Caco-2 (cell line): ENCODE measurements around the gene CPED1. TPM values are rescaled to one million over a fixed set of nuclear protein-coding genes. Genes with fewer than 3 reads are reported as not detected.
"Not testable (repeated sequence)": the region's sequence is repeated elsewhere in the genome, so short reads cannot be mapped to it uniquely, and the experiment has no call there.

ENCODE experiments used
- BruUV-seq: library from RNA; stranded (reverse); fragments of 400-500 nt; replicated peaks from 2 replicates; lab custom pipeline; 2021; lab: Mats Ljungman, UMichigan
- CTCF ChIA-PET: fragments of 300-600 bp; sonication (Branson Sonifier 250); formaldehyde crosslinking; loops from one replicate; lab custom pipeline; 2022; ENCODE audit warnings: antibody characterized with exemption; lab: Charles Lee
- POLR2A ChIA-PET: fragments of 300-600 bp; sonication (Branson Sonifier 250); formaldehyde crosslinking; loops from one replicate; lab custom pipeline; 2022; ENCODE audit warnings: antibody characterized with exemption; lab: Charles Lee
- DNase-seq, 2 experiments: peaks; one replicate each; pipeline versions ENCODE4 v3.0.0 to v3.0.0-alpha.2; 2020 to 2022
- H3K27me3 ChIP-seq: replicated peaks from 2 replicates; pipeline ENCODE4 v1.6.0; 2011; ENCODE audit warnings: low read length; ENCODE audit not compliant: control insufficient read depth, insufficient read depth
- H3K36me3 ChIP-seq: 2 replicates; pipeline ENCODE4 v1.5.1; 2011; ENCODE audit warnings: low read length; ENCODE audit not compliant: control insufficient read depth, insufficient read depth
- H3K4me1 ChIP-seq: fragments of 250-450 bp; sonication (Bioruptor Pico); 2 replicates; pipeline ENCODE4 v1.5.1; 2020; ENCODE audit warnings: mild to moderate bottlenecking
- H3K4me3 ChIP-seq: 2 replicates; pipeline ENCODE4 v1.5.1; 2011; ENCODE audit warnings: low read depth, mild to moderate bottlenecking, control low read depth, low read length
- H3K9me3 ChIP-seq: fragments of 250-450 bp; sonication (Bioruptor Pico); 2 replicates; pipeline ENCODE4 v1.5.1; 2020; ENCODE audit warnings: mild to moderate bottlenecking, moderate library complexity
- H3K27ac Mint-ChIP-seq: one replicate; pipeline ENCODE4 v1.8.0; 2022; ENCODE audit warnings: mixed read lengths; ENCODE audit not compliant: unreplicated experiment
- H3K27me3 Mint-ChIP-seq: one replicate; pipeline ENCODE4 v1.8.0; 2022; ENCODE audit warnings: mixed read lengths; ENCODE audit not compliant: insufficient read depth, unreplicated experiment
- H3K36me3 Mint-ChIP-seq: one replicate; pipeline ENCODE4 v1.8.0; 2022; ENCODE audit warnings: mild to moderate bottlenecking, mixed read lengths; ENCODE audit not compliant: insufficient read depth, unreplicated experiment
- H3K4me1 Mint-ChIP-seq: one replicate; pipeline ENCODE4 v1.8.0; 2022; ENCODE audit warnings: low read depth, mixed read lengths; ENCODE audit not compliant: unreplicated experiment
- H3K4me3 Mint-ChIP-seq: one replicate; pipeline ENCODE4 v1.8.0; 2022; ENCODE audit warnings: mild to moderate bottlenecking, moderate library complexity, mixed read lengths; ENCODE audit not compliant: unreplicated experiment
- H3K9me3 Mint-ChIP-seq: one replicate; pipeline ENCODE4 v1.8.0; 2022; ENCODE audit warnings: mixed read lengths; ENCODE audit not compliant: unreplicated experiment
- intact Hi-C: fragments of 100-400 bp; cut with micrococcal nuclease; formaldehyde crosslinking; loops from one replicate; pipeline ENCODE4 v1.10.0; 2022; ENCODE audit not compliant: unreplicated experiment
- total RNA-seq: library from RNA; stranded (reverse); gene quantifications from 2 replicates; pipeline ENCODE4 v1.2.3, GENCODE V29; 2022
- TF ChIP-seq, protein P1 (sequence below), 2 experiments: fragments of 200-600 bp in 1 of 2; IDR thresholded peaks; 1 replicate in 1 of 2; 2 replicates in 1 of 2; pipeline versions ENCODE4 v1.5.1 to v1.8.0; 2011 to 2022; ENCODE audit warnings: antibody characterized with exemption in 1 of 2, control low read depth in 1 of 2, inconsistent platforms in 1 of 2, low read depth in 1 of 2, low read length in 1 of 2, mild to moderate bottlenecking in 1 of 2, moderate library complexity in 1 of 2; ENCODE audit not compliant: insufficient read depth in 1 of 2, severe bottlenecking in 1 of 2, unreplicated experiment in 1 of 2

Gene CPED1
- total RNA-seq, 1 experiment from 2014 or later: 0.23 TPM

DNA sequence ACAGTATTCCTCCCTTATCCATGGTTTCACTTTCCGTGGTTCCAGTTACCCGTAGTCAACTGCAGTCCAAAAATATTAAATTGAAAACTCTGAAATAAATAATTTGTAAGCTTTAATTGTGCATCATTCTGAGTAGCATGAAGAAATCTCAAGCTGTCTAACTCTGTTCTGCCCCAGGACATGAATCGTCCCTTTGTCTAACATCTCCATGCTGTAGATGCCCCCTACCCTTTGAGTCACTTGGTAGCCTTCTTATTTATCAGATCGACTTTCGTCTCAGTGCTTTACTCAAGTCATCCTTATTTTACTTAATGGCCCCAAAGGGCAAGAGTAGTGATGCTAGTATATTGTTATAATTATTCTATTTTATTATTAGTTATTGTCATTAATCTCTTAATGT, 41.8 kb downstream of the CPED1 start:
- Histone ChIP-seq H3K4me3 (no peak overlapping the region), H3K36me3 (no peaks in the 10 kb centered on the region), H3K27me3 (no peaks in the 10 kb centered on the region), H3K9me3 (0 out of 2 replicates have a peak, but pooled peaks cover 5% of the 10 kb centered on the region), H3K4me1 (peaks cover 28% of the 10 kb centered on the region)
- no TSS peak for BruUV-seq
- peaks cover 24% of the 10 kb centered on the region for H3K4me1 Mint-ChIP-seq
- peaks cover 11% of the 10 kb centered on the region for H3K9me3 Mint-ChIP-seq
- no peaks in the 10 kb centered on the region for H3K27me3 Mint-ChIP-seq
- CTCF ChIA-PET: no interaction called here
- TF ChIP-seq, protein P1, sequence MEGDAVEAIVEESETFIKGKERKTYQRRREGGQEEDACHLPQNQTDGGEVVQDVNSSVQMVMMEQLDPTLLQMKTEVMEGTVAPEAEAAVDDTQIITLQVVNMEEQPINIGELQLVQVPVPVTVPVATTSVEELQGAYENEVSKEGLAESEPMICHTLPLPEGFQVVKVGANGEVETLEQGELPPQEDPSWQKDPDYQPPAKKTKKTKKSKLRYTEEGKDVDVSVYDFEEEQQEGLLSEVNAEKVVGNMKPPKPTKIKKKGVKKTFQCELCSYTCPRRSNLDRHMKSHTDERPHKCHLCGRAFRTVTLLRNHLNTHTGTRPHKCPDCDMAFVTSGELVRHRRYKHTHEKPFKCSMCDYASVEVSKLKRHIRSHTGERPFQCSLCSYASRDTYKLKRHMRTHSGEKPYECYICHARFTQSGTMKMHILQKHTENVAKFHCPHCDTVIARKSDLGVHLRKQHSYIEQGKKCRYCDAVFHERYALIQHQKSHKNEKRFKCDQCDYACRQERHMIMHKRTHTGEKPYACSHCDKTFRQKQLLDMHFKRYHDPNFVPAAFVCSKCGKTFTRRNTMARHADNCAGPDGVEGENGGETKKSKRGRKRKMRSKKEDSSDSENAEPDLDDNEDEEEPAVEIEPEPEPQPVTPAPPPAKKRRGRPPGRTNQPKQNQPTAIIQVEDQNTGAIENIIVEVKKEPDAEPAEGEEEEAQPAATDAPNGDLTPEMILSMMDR (IDR thresholded peaks at IDR 0.05; ENCODE audit: insufficient read depth in 1 of 2, low read depth in 1 of 2, low read length in 1 of 2, severe bottlenecking in 1 of 2, unreplicated experiment in 1 of 2): no peak
- H3K36me3 Mint-ChIP-seq: no peaks in the 10 kb centered on the region
- intact Hi-C loops: no loop called here
- POLR2A ChIA-PET: no interaction called here
- DNase-seq: no peak
- H3K27ac Mint-ChIP-seq: no peak overlapping the region
- no peak overlapping the region for H3K4me3 Mint-ChIP-seq

DNA sequence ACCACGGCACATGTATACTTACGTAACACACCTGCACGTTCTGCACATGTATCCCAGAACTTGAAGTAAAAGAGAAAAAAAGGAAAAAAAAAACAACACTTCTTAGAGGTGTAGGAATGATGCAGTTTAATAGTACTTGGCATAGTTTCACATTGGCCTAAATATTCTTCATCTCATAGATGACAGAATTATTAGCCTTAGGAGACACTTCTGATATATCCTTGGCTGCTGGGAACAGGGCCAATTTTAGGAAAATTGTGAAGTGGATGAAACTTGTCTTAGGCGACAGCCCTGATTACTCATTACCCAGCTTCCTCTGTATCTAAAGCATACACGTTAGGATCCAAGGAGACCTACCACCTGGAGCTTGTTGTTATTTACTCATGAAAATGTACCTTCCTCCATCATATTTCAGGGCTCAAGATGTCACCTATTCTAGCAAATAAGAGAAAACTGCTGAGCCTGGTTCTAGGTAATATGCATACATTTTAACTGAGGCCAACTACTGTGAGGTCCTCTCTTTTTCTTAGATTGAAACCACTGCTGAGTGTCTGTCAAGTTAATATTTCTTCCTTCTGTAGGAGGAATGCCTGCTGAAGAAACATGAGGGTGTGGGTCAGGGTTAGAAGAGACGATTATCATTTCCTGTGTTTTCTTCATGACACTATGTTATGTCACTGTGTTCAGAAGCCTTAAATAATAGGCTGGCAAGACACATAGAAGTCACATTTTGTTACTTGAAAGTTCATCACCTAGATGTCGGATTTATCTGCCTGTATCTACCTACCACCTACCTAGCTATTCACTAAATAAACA, 44.3 kb downstream of the CPED1 start:
- Mint-ChIP-seq H3K9me3 (no peaks in the 10 kb centered on the region), H3K4me3 (no peak overlapping the region), H3K36me3 (no peaks in the 10 kb centered on the region), H3K27me3 (no peaks in the 10 kb centered on the region), H3K4me1 (peaks cover 14% of the 10 kb centered on the region), H3K27ac (no peak overlapping the region)
- intact Hi-C loops: no loop called here
- H3K4me3 ChIP-seq: no peak overlapping the region
- no peak for DNase-seq
- POLR2A ChIA-PET: no interaction called here
- H3K9me3 ChIP-seq: no peaks in the 10 kb centered on the region
- CTCF ChIA-PET: no interaction called here
- TF ChIP-seq, protein P1 (IDR thresholded peaks at IDR 0.05; ENCODE audit: insufficient read depth in 1 of 2, low read depth in 1 of 2, low read length in 1 of 2, severe bottlenecking in 1 of 2, unreplicated experiment in 1 of 2): no peak
- no peaks in the 10 kb centered on the region for H3K36me3 ChIP-seq
- H3K4me1 ChIP-seq: peaks cover 21% of the 10 kb centered on the region
- no TSS peak for BruUV-seq
- H3K27me3 ChIP-seq: no peaks in the 10 kb centered on the region

DNA sequence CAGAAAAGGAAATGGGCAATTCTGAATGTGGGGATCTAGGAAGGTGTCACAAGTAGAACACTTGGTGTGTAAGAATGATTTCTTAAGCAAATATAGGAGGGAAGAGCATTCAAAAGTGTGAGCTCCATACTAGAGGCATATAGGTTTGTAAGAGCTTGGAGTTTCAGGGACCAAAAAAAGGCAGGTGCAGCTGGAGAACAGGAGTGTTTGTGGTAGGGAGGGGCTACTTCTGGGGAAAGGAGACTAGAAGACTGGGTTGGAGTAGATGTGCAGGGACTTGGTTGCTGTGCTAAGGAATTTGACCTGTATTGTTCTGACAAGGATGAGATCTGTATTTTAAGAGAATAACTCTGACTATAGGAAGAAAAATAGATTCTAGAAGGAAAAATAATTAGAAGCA, 46.4 kb downstream of the CPED1 start:
- Histone ChIP-seq H3K27me3 (no peaks in the 10 kb centered on the region), H3K4me1 (peaks cover under 1% of the 10 kb centered on the region; the same call in 1 of the 2 replicates), H3K36me3 (no peaks in the 10 kb centered on the region), H3K4me3 (no peak overlapping the region), H3K9me3 (no peaks in the 10 kb centered on the region)
- BruUV-seq: no TSS peak
- no peak overlapping the region for H3K27ac Mint-ChIP-seq
- ChIA-PET POLR2A (no interaction called here), CTCF (no interaction called here)
- DNase-seq: no peak
- no peak overlapping the region for H3K4me3 Mint-ChIP-seq
- TF ChIP-seq, protein P1 (IDR thresholded peaks at IDR 0.05; ENCODE audit: insufficient read depth in 1 of 2, low read depth in 1 of 2, low read length in 1 of 2, severe bottlenecking in 1 of 2, unreplicated experiment in 1 of 2): no peak
- H3K27me3 Mint-ChIP-seq: no peaks in the 10 kb centered on the region
- intact Hi-C loops: no loop called here
- H3K36me3 Mint-ChIP-seq: no peaks in the 10 kb centered on the region
- peaks cover 7% of the 10 kb centered on the region for H3K4me1 Mint-ChIP-seq
- H3K9me3 Mint-ChIP-seq: no peaks in the 10 kb centered on the region

DNA sequence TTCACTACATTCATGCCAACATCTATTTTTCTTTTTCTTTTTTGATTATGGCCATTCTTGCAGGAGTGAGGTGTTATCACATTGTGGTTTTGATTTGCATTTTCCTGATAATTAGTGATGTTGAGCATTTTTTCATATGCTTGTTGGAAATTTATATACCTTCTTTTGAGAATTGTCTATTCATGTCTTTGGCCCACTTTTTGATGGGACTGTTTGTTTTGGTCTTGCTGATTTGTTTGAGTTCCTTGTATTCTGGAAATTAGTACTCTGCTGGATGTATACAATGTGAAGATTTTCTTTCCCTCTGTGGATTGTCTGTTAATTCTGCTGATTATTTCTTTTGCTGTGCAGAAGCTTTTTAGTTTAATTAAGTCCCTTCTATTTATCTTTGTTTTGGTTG, 48.3 kb downstream of the CPED1 start:
- H3K4me1 Mint-ChIP-seq, POLR2A ChIA-PET, H3K9me3 Mint-ChIP-seq, BruUV-seq, H3K9me3 ChIP-seq, H3K27me3 ChIP-seq, H3K27me3 Mint-ChIP-seq, intact Hi-C loops, H3K36me3 Mint-ChIP-seq, H3K4me3 Mint-ChIP-seq, CTCF ChIA-PET, H3K4me1 ChIP-seq, H3K4me3 ChIP-seq, H3K27ac Mint-ChIP-seq, H3K36me3 ChIP-seq, DNase-seq: not testable (repeated sequence)

DNA sequence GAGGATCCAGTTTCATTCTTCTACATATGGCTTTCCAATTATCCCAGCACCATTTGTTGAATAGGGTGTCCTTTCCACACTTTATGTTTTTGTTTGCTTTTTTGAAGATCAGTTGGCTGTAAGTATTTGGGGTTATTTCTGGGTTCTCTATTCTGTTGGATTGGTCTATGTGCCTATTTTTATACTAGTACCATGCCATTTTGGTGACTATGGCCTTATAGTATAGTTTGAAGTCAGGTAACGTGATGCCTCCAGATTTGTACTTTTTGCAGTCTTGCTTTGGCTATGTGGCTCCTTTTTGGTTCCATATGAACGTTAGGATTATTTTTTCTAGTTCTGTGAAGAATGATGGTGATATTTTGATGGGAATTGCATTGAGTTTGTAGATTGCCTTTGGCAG, 48.8 kb downstream of the CPED1 start:
- H3K27me3 Mint-ChIP-seq, BruUV-seq, H3K4me1 ChIP-seq, DNase-seq, POLR2A ChIA-PET, H3K36me3 Mint-ChIP-seq, CTCF ChIA-PET, H3K27me3 ChIP-seq, H3K27ac Mint-ChIP-seq, H3K9me3 ChIP-seq, H3K4me3 ChIP-seq, H3K36me3 ChIP-seq, H3K4me3 Mint-ChIP-seq, intact Hi-C loops, H3K9me3 Mint-ChIP-seq, H3K4me1 Mint-ChIP-seq: not testable (repeated sequence)
